Tibial nerve (tissue), 4 donors: ENCODE data around the gene PPIL3. TPM values are rescaled to one million over a fixed set of nuclear protein-coding genes. Genes with fewer than 3 reads are reported as not detected.

ENCODE experiments used
- DNase-seq, 2 donors: peaks; one replicate each; pipeline ENCODE4 v3.0.0-alpha.2; 2019; ENCODE audit warnings: low spot score in 2 of 2
- H3K27ac ChIP-seq, 4 donors: fragments of 200-600 bp; sonication (generic) in 3 of 4; one replicate each; pipeline ENCODE4 v1.5.1; 2017 to 2019; ENCODE audit warnings: mild to moderate bottlenecking in 1 of 4
- H3K27me3 ChIP-seq, 2 donors: fragments of 200-600 bp; sonication (generic) in 1 of 2; one replicate each; pipeline versions ENCODE4 v1.5.1 to v1.6.0; 2017 to 2019
- H3K36me3 ChIP-seq, 3 donors: fragments of 200-600 bp; sonication (generic); one replicate each; pipeline ENCODE4 v1.5.1; 2018 to 2019
- H3K4me1 ChIP-seq, 4 donors: fragments of 200-600 bp; sonication (generic) in 3 of 4; one replicate each; pipeline ENCODE4 v1.5.1; 2017 to 2019
- H3K4me3 ChIP-seq, 4 donors: fragments of 200-600 bp; sonication (generic) in 3 of 4; one replicate each; pipeline ENCODE4 v1.5.1; 2017 to 2019; ENCODE audit warnings: mild to moderate bottlenecking in 1 of 4, moderate library complexity in 1 of 4
- H3K9me3 ChIP-seq, 4 donors: fragments of 200-600 bp; sonication (generic) in 3 of 4; one replicate each; pipeline ENCODE4 v1.5.1; 2017 to 2019
- CTCF ChIP-seq, 5 experiments: fragments of 200-600 bp in 3 of 5; fragments of 450-650 bp in 2 of 5; sonication (generic) in 3 of 5; IDR thresholded peaks; one replicate each; pipeline ENCODE4 v1.5.1; 2016 to 2019; ENCODE audit warnings: antibody characterized with exemption in 5 of 5, mild to moderate bottlenecking in 3 of 5, moderate library complexity in 2 of 5
- EP300 ChIP-seq, 2 donors: sonication (generic); formaldehyde crosslinking; IDR thresholded peaks; one replicate each; pipeline ENCODE4 v1.6.1; 2017; ENCODE audit warnings: antibody characterized with exemption in 2 of 2, mild to moderate bottlenecking in 1 of 2
- POLR2A ChIP-seq, 2 donors: fragments of 450-650 bp; IDR thresholded peaks; one replicate each; pipeline ENCODE4 v1.6.1; 2017; ENCODE audit warnings: antibody characterized with exemption in 2 of 2, mild to moderate bottlenecking in 2 of 2, moderate library complexity in 2 of 2
- WGBS, 2 donors: methylation state at CpG; one replicate each; pipeline ENCODE4 v1.1.5; 2018; 5-methylcytosine and 5-hydroxymethylcytosine counted together
- total RNA-seq, 4 donors: library from RNA; depleted of rRNA; stranded (reverse); fragments of >200 nt; gene quantifications; one replicate each; pipeline ENCODE4 v1.1.0, GENCODE V29; 2016

Gene PPIL3
- total RNA-seq, result 100 to 1,000 TPM in 1 of 4 donors, 10 to 100 TPM in 3; 24.6 to 119 (median 30.3) TPM

- WGBS, 2 donors, result 1% methylated on average over 45 to 50 of the region's 50 CpGs
These were observed at the start of gene PPIL3, which contains the start of gene NIF3L1 for GRCh38 chr2:200888704-200889625. PPIL3 (minus strand) TSS chr2:200889077; CDS start chr2:200887615, 1,462 bp downstream. NIF3L1 (plus strand) TSS chr2:200889371; CDS start chr2:200891944, 2,573 bp downstream.

GRCh38 chr2:200930947-200931626 lies 42.2 kb upstream of the PPIL3 start:
- TF ChIP-seq POLR2A (IDR thresholded peaks at IDR 0.05) (no peak), CTCF (IDR thresholded peaks at IDR 0.05) (no peak), EP300 (IDR thresholded peaks at IDR 0.05) (no peak)
- 76 to 78% methylated on average over 3 of the region's 3 CpGs for WGBS, 2 donors
- H3K4me1 ChIP-seq, result no peaks in the 10 kb centered on the region
- H3K27ac ChIP-seq, result no peak overlapping the region
- no peak for DNase-seq
- H3K9me3 ChIP-seq, result no peaks in the 10 kb centered on the region
- H3K4me3 ChIP-seq, result no peak overlapping the region
- no peaks in the 10 kb centered on the region for H3K27me3 ChIP-seq
- H3K36me3 ChIP-seq, result peaks cover 0 to 89% (median 0%) of the 10 kb centered on the region in 3 donors

More at GRCh38 chr2:200888704-200889625, at the start of gene PPIL3, which contains the start of gene NIF3L1:
- TF ChIP-seq EP300 (IDR thresholded peaks at IDR 0.05) (peak; percentile 62 to 93), CTCF (IDR thresholded peaks at IDR 0.05) (peak in 1 of 5 experiments; percentile 11), POLR2A (IDR thresholded peaks at IDR 0.05) (peak; percentile 53 to 55)
- Histone ChIP-seq H3K9me3 (no peaks in the 10 kb centered on the region), H3K4me1 (peaks cover 0 to 43% (median 16%) of the 10 kb centered on the region in 4 donors), H3K36me3 (peaks cover 0 to 39% (median 3%) of the 10 kb centered on the region in 3 donors), H3K27ac (peak within 1 kb of the TSS; percentile 78 to 96 (median 92)), H3K4me3 (peak within 1 kb of the TSS; percentile 70 to 78 (median 71)), H3K27me3 (no peaks in the 10 kb centered on the region)
- DNase-seq, result peak; percentile 89 to 93

GRCh38 chr2:200929334-200930249 lies 40.7 kb upstream of the PPIL3 start:
- no peaks in the 10 kb centered on the region for H3K9me3 ChIP-seq
- H3K36me3 ChIP-seq, result peaks cover 0 to 90% (median 0%) of the 10 kb centered on the region in 3 donors
- H3K4me1 ChIP-seq, result no peaks in the 10 kb centered on the region
- no peak overlapping the region for H3K27ac ChIP-seq
- 66 to 76% methylated on average over 2 of the region's 2 CpGs for WGBS, 2 donors
- TF ChIP-seq POLR2A (IDR thresholded peaks at IDR 0.05), result no peak
- TF ChIP-seq EP300 (IDR thresholded peaks at IDR 0.05), result no peak
- TF ChIP-seq CTCF (IDR thresholded peaks at IDR 0.05), result no peak
- H3K4me3 ChIP-seq, result no peak overlapping the region
- no peaks in the 10 kb centered on the region for H3K27me3 ChIP-seq
- no peak for DNase-seq

- H3K4me1 ChIP-seq, result no peaks in the 10 kb centered on the region
These were observed 33.6 kb upstream of the PPIL3 start for GRCh38 chr2:200922439-200922838.

More at GRCh38 chr2:200922439-200922838, 33.6 kb upstream of the PPIL3 start:
- Histone ChIP-seq H3K9me3 (no peaks in the 10 kb centered on the region), H3K36me3 (peaks cover 0 to 92% (median 15%) of the 10 kb centered on the region in 3 donors), H3K27ac (no peak overlapping the region), H3K27me3 (no peaks in the 10 kb centered on the region), H3K4me3 (no peak overlapping the region)
- WGBS, 2 donors, result 85 to 89% methylated on average over 6 of the region's 6 CpGs
- TF ChIP-seq EP300 (IDR thresholded peaks at IDR 0.05) (no peak), CTCF (IDR thresholded peaks at IDR 0.05) (no peak), POLR2A (IDR thresholded peaks at IDR 0.05) (no peak)
- no peak for DNase-seq
